Uterus (tissue), 2 donors: Measurements from ENCODE around the gene HMG20B.

Experiments used
- CTCF ChIP-seq, 4 experiments: fragments of 200-600 bp in 2 of 4; fragments of 450-650 bp in 2 of 4; sonication (generic) in 2 of 4; IDR thresholded peaks; one replicate each; pipeline ENCODE4 v1.5.1; 2016 to 2019; ENCODE audit warnings: antibody characterized with exemption in 4 of 4, mild to moderate bottlenecking in 2 of 4, moderate library complexity in 1 of 4
- POLR2A ChIP-seq, 2 donors: fragments of 450-650 bp; IDR thresholded peaks; one replicate each; pipeline ENCODE4 v1.6.1; 2016; ENCODE audit warnings: antibody characterized with exemption in 2 of 2, mild to moderate bottlenecking in 1 of 2, moderate library complexity in 1 of 2

- no peak for TF ChIP-seq CTCF (IDR thresholded peaks at IDR 0.05)
- no peak for TF ChIP-seq POLR2A (IDR thresholded peaks at IDR 0.05)
Measured at GRCh38 chr19:3537438-3538240, 35.1 kb upstream of the HMG20B start.
